ENCODE measurements around the gene ABCB6. TPM values are rescaled to one million over a fixed set of nuclear protein-coding genes. Genes with fewer than 3 reads are reported as not detected.

The ABCB6 gene
- total RNA-seq, 2 donors from 2014 or later = 39.1 to 76.0 TPM

GRCh38 chr2:219210196-219210885 lies 8.4 kb downstream of the ABCB6 start:
- Histone ChIP-seq H3K27ac (ENCODE audit: low read depth, low read length) (no peak overlapping the region), H3K36me3 (ENCODE audit: control insufficient read depth, insufficient read depth, low read length) (peaks cover 62% of the 10 kb centered on the region), H3K4me3 (ENCODE audit: low read length) (no peak overlapping the region), H3K27me3 (ENCODE audit: control insufficient read depth, insufficient read depth, low read length, poor library complexity, severe bottlenecking) (no peaks in the 10 kb centered on the region), H3K9ac (ENCODE audit: extremely low read depth, low read length, poor library complexity, severe bottlenecking) (no peak overlapping the region), H3K4me1 (ENCODE audit: control insufficient read depth, insufficient read depth, low read length) (no peaks in the 10 kb centered on the region), H3K9me3 (ENCODE audit: control insufficient read depth, low read length) (no peaks in the 10 kb centered on the region)
- TF ChIP-seq, protein P1, sequence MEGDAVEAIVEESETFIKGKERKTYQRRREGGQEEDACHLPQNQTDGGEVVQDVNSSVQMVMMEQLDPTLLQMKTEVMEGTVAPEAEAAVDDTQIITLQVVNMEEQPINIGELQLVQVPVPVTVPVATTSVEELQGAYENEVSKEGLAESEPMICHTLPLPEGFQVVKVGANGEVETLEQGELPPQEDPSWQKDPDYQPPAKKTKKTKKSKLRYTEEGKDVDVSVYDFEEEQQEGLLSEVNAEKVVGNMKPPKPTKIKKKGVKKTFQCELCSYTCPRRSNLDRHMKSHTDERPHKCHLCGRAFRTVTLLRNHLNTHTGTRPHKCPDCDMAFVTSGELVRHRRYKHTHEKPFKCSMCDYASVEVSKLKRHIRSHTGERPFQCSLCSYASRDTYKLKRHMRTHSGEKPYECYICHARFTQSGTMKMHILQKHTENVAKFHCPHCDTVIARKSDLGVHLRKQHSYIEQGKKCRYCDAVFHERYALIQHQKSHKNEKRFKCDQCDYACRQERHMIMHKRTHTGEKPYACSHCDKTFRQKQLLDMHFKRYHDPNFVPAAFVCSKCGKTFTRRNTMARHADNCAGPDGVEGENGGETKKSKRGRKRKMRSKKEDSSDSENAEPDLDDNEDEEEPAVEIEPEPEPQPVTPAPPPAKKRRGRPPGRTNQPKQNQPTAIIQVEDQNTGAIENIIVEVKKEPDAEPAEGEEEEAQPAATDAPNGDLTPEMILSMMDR (conservative IDR thresholded peaks at IDR 0.05) = no peak
- Mint-ChIP-seq H3K27ac (peak overlapping the region; percentile 36), H3K4me1 (peaks cover 6% of the 10 kb centered on the region), H3K4me3 (no peak overlapping the region), H3K27me3 (ENCODE audit: insufficient read depth) (no peaks in the 10 kb centered on the region), H3K9me3 (no peaks in the 10 kb centered on the region), H3K36me3 (ENCODE audit: low read depth) (peaks cover 50% of the 10 kb centered on the region)
- 93 to 96% methylated on average over 23 to 24 of the region's 24 CpGs for WGBS, 2 experiments (ENCODE audit: insufficient coverage in 1 of 2, insufficient read length in 1 of 2)
- no peak for DNase-seq

DNA sequence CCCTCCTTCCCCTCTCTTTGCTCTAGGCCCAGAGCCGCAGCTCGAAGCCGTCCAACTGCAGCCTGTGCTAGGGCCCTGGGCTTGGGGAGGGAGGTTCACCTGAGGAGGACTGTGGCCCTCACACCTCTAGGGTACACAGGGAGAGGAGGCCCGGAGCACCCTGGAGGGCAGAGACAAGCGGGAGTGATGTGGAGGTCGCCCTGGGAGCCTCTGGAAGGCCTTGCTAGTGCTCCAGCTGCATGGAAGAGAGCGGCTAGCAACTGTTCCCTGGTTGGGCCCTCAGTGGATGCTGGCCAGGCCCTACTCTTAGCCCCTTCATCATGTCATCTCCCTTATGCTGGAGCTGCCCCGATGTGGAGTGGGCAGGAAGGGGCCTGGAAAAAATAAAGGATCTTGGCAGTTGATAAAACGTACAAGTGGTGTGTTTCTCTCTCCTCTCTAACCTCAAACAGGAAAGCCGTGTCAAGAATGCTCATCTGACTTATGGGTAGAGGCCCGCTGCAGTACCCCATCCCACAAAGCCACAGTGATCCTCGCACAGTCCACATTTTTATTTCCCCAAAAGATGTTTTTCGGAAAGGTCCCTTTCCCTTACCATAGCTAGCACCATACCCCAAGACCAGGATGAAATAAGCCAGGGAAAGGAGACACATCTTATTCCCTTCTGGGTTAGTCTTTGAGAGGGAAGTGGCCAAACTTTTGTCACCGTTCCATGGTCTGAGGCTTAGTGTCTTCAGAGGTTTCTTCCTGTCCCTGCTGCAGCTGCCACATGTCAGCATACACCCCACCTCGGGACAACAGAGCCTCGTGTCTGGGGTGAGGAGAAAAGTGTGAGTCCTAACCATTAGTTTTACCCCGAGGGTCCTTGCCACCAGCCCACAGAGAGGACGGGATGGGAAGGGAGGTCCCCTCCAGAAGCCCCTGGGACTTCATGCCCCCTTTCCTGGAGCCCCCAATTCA lies 9.2 kb downstream of the ABCB6 start:
- Histone ChIP-seq H3K36me3 (ENCODE audit: control insufficient read depth, insufficient read depth, low read length) (peaks cover 54% of the 10 kb centered on the region), H3K4me1 (ENCODE audit: control insufficient read depth, insufficient read depth, low read length) (no peaks in the 10 kb centered on the region), H3K9me3 (ENCODE audit: control insufficient read depth, low read length) (no peaks in the 10 kb centered on the region), H3K4me3 (ENCODE audit: low read length) (no peak overlapping the region), H3K27me3 (ENCODE audit: control insufficient read depth, insufficient read depth, low read length, poor library complexity, severe bottlenecking) (no peaks in the 10 kb centered on the region), H3K9ac (ENCODE audit: extremely low read depth, low read length, poor library complexity, severe bottlenecking) (no peak overlapping the region), H3K27ac (ENCODE audit: low read depth, low read length) (no peak overlapping the region)
- 92 to 95% methylated on average over 11 to 18 of the region's 18 CpGs for WGBS, 2 experiments (ENCODE audit: insufficient coverage in 1 of 2, insufficient read length in 1 of 2)
- peaks cover 6% of the 10 kb centered on the region for H3K4me1 Mint-ChIP-seq
- H3K9me3 Mint-ChIP-seq = peaks cover 1% of the 10 kb centered on the region
- TF ChIP-seq, protein P1 (conservative IDR thresholded peaks at IDR 0.05) = no peak
- no peak overlapping the region for H3K4me3 Mint-ChIP-seq
- H3K36me3 Mint-ChIP-seq (ENCODE audit: low read depth) = peaks cover 44% of the 10 kb centered on the region
- no peak for DNase-seq
- H3K27me3 Mint-ChIP-seq (ENCODE audit: insufficient read depth) = peaks cover 2% of the 10 kb centered on the region
- no peak overlapping the region for H3K27ac Mint-ChIP-seq

- TF ChIP-seq, protein P1 (conservative IDR thresholded peaks at IDR 0.05) = no peak
- Histone ChIP-seq H3K9ac (ENCODE audit: extremely low read depth, low read length, poor library complexity, severe bottlenecking) (no peak overlapping the region), H3K4me3 (ENCODE audit: low read length) (peak overlapping the region; percentile 77), H3K4me1 (ENCODE audit: control insufficient read depth, insufficient read depth, low read length) (no peaks in the 10 kb centered on the region), H3K36me3 (ENCODE audit: control insufficient read depth, insufficient read depth, low read length) (peaks cover 40% of the 10 kb centered on the region), H3K27me3 (ENCODE audit: control insufficient read depth, insufficient read depth, low read length, poor library complexity, severe bottlenecking) (no peaks in the 10 kb centered on the region), H3K9me3 (ENCODE audit: control insufficient read depth, low read length) (no peaks in the 10 kb centered on the region), H3K27ac (ENCODE audit: low read depth, low read length) (no peak overlapping the region)
- no peak overlapping the region for H3K27ac Mint-ChIP-seq
- 94 to 97% methylated on average over 10 to 17 of the region's 17 CpGs for WGBS, 2 experiments (ENCODE audit: insufficient coverage in 1 of 2, insufficient read length in 1 of 2)
- H3K27me3 Mint-ChIP-seq (ENCODE audit: insufficient read depth) = peaks cover 8% of the 10 kb centered on the region
- peaks cover 4% of the 10 kb centered on the region for H3K9me3 Mint-ChIP-seq
- peaks cover 33% of the 10 kb centered on the region for H3K36me3 Mint-ChIP-seq (ENCODE audit: low read depth)
- no peak for DNase-seq
- peaks cover 6% of the 10 kb centered on the region for H3K4me1 Mint-ChIP-seq
- H3K4me3 Mint-ChIP-seq = peak overlapping the region; percentile 68
Observed at GRCh38 chr2:219207884-219208740, 10.6 kb downstream of the ABCB6 start.
